HG03159 (cell line): ENCODE results near the gene SLC9C2.
A peak's percentile ranks its signal among the peaks of the same experiment; 100 is the strongest.
"Not testable (repeated sequence)": the region's sequence is repeated elsewhere in the genome, so short reads cannot be mapped to it uniquely, and the experiment has no call there.

ENCODE experiments used
- ATAC-seq: cut with Tn5 transposase; IDR thresholded peaks from one replicate; pipeline ENCODE4 v1.9.1; 2021; ENCODE audit warnings: mild to moderate bottlenecking, moderate library complexity; ENCODE audit not compliant: unreplicated experiment

The SLC9C2 gene

GRCh38 chr1:173603056-173603591 is at the start of gene SLC9C2:
Gene SLC9C2, minus strand, starts transcription at chr1:173603072. Its CDS starts 1,296 bp downstream, at chr1:173601776.
- ATAC-seq = no peak

GRCh38 chr1:173648880-173649605 is 46.2 kb upstream of the SLC9C2 start:
- ATAC-seq = no peak

GRCh38 chr1:173646656-173647055 is 43.8 kb upstream of the SLC9C2 start:
- ATAC-seq = no peak

- not testable (repeated sequence) for ATAC-seq
Measured at GRCh38 chr1:173642450-173643139, 39.7 kb upstream of the SLC9C2 start.

GRCh38 chr1:173639102-173639501 is 36.2 kb upstream of the SLC9C2 start:
- ATAC-seq = no peak

- ATAC-seq = no peak
Measured at GRCh38 chr1:173638043-173639021, 35.5 kb upstream of the SLC9C2 start.

GRCh38 chr1:173637236-173638042 is 34.6 kb upstream of the SLC9C2 start:
- ATAC-seq = not testable (repeated sequence)

- ATAC-seq = no peak
Measured at GRCh38 chr1:173635116-173635515, 32.2 kb upstream of the SLC9C2 start, which contains the start of gene TEX50. Gene TEX50, plus strand, starts transcription at chr1:173635338. Its CDS starts 184 bp downstream, at chr1:173635522.

GRCh38 chr1:173628888-173629287 is 26.0 kb upstream of the SLC9C2 start:
- ATAC-seq = no peak

- ATAC-seq = no peak
Measured at GRCh38 chr1:173627269-173627668, 24.4 kb upstream of the SLC9C2 start.

GRCh38 chr1:173616859-173617258 is 14.0 kb upstream of the SLC9C2 start:
- ATAC-seq = no peak

- not testable (repeated sequence) for ATAC-seq
Measured at GRCh38 chr1:173613086-173613485, 10.2 kb upstream of the SLC9C2 start.

GRCh38 chr1:173608503-173609216 is 5.8 kb upstream of the SLC9C2 start:
- ATAC-seq = no peak

- peak; percentile 70 for ATAC-seq
Measured at GRCh38 chr1:173601588-173601987, 1.3 kb downstream of the SLC9C2 start.

GRCh38 chr1:173596097-173596825 is 6.6 kb downstream of the SLC9C2 start:
- no peak for ATAC-seq

GRCh38 chr1:173591138-173591537 is 11.7 kb downstream of the SLC9C2 start:
- ATAC-seq = not testable (repeated sequence)

GRCh38 chr1:173590557-173590956 is 12.3 kb downstream of the SLC9C2 start:
- ATAC-seq = no peak

- ATAC-seq = no peak
Measured at GRCh38 chr1:173581383-173582079, 21.3 kb downstream of the SLC9C2 start.
